ENCODE data around the gene UTP18.

GRCh38 chr17:51214920-51215319 lies 45.4 kb upstream of the UTP18 start:
- TF ChIP-seq MAFK (conservative IDR thresholded peaks at IDR 0.05 in 1 of 2, IDR thresholded peaks at IDR 0.05 in 1 of 2; ENCODE audit: low read length in 2 of 2) (no peak), ZBTB8A (CRISPR knock-in tag; IDR thresholded peaks at IDR 0.05; ENCODE audit: borderline replicate concordance, low read depth) (no peak), KLF16 (CRISPR knock-in tag; IDR thresholded peaks at IDR 0.05) (no peak), ZBTB1 (CRISPR knock-in tag; IDR thresholded peaks at IDR 0.05; ENCODE audit: borderline replicate concordance) (no peak), ARNT2 (CRISPR knock-in tag; IDR thresholded peaks at IDR 0.05; ENCODE audit: low read depth) (no peak), SP1 (IDR thresholded peaks at IDR 0.05) (no peak), SP1 (CRISPR knock-in tag; IDR thresholded peaks at IDR 0.05) (no peak), CBX5 (CRISPR knock-in tag; IDR thresholded peaks at IDR 0.05; ENCODE audit: borderline replicate concordance) (no peak), GATAD1 (CRISPR knock-in tag; IDR thresholded peaks at IDR 0.05) (no peak), ZNF687 (CRISPR knock-in tag; IDR thresholded peaks at IDR 0.05) (no peak), GATAD2A (CRISPR knock-in tag; IDR thresholded peaks at IDR 0.05) (no peak)
- TF ChIP-seq, protein P1, sequence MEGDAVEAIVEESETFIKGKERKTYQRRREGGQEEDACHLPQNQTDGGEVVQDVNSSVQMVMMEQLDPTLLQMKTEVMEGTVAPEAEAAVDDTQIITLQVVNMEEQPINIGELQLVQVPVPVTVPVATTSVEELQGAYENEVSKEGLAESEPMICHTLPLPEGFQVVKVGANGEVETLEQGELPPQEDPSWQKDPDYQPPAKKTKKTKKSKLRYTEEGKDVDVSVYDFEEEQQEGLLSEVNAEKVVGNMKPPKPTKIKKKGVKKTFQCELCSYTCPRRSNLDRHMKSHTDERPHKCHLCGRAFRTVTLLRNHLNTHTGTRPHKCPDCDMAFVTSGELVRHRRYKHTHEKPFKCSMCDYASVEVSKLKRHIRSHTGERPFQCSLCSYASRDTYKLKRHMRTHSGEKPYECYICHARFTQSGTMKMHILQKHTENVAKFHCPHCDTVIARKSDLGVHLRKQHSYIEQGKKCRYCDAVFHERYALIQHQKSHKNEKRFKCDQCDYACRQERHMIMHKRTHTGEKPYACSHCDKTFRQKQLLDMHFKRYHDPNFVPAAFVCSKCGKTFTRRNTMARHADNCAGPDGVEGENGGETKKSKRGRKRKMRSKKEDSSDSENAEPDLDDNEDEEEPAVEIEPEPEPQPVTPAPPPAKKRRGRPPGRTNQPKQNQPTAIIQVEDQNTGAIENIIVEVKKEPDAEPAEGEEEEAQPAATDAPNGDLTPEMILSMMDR (CRISPR knock-in tag; IDR thresholded peaks at IDR 0.05): no peak
- TF ChIP-seq, protein P2, sequence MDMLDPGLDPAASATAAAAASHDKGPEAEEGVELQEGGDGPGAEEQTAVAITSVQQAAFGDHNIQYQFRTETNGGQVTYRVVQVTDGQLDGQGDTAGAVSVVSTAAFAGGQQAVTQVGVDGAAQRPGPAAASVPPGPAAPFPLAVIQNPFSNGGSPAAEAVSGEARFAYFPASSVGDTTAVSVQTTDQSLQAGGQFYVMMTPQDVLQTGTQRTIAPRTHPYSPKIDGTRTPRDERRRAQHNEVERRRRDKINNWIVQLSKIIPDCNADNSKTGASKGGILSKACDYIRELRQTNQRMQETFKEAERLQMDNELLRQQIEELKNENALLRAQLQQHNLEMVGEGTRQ (IDR thresholded peaks at IDR 0.05; ENCODE audit: low read depth, low read length): no peak
- TF ChIP-seq, protein P2 (CRISPR knock-in tag; IDR thresholded peaks at IDR 0.05; ENCODE audit: borderline replicate concordance): no peak
- TF ChIP-seq, protein P3, sequence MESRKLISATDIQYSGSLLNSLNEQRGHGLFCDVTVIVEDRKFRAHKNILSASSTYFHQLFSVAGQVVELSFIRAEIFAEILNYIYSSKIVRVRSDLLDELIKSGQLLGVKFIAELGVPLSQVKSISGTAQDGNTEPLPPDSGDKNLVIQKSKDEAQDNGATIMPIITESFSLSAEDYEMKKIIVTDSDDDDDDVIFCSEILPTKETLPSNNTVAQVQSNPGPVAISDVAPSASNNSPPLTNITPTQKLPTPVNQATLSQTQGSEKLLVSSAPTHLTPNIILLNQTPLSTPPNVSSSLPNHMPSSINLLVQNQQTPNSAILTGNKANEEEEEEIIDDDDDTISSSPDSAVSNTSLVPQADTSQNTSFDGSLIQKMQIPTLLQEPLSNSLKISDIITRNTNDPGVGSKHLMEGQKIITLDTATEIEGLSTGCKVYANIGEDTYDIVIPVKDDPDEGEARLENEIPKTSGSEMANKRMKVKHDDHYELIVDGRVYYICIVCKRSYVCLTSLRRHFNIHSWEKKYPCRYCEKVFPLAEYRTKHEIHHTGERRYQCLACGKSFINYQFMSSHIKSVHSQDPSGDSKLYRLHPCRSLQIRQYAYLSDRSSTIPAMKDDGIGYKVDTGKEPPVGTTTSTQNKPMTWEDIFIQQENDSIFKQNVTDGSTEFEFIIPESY (CRISPR knock-in tag; IDR thresholded peaks at IDR 0.05): no peak

All from HepG2 (cell line).